H1 (cell line): ENCODE measurements around the gene IPO7. TPM values are rescaled to one million over a fixed set of nuclear protein-coding genes. Genes with fewer than 3 reads are reported as not detected.
A peak's percentile ranks its signal among the peaks of the same experiment; 100 is the strongest.

Source experiments
- CTCF ChIA-PET: fragments of 300-600 bp; sonication (Branson Sonifier 250); formaldehyde crosslinking; loops from one replicate; lab custom pipeline; 2021; ENCODE audit not compliant: partially characterized antibody; lab: Charles Lee
- POLR2A ChIA-PET: fragments of 300-600 bp; sonication (Branson Sonifier 250); formaldehyde crosslinking; loops from one replicate; lab custom pipeline; 2021; ENCODE audit warnings: inconsistent platforms; ENCODE audit not compliant: partially characterized antibody; lab: Charles Lee
- DNase-seq, 2 experiments: peaks; one replicate each; pipeline versions ENCODE4 v3.0.0 to v3.0.0-alpha.2; 2010 to 2022; ENCODE audit warnings: low spot score in 2 of 2, low read depth in 1 of 2, mixed read lengths in 1 of 2
- FAIRE-seq: peaks from 2 replicates; lab custom pipeline; 2011; peaks lifted over from hg19 to GRCh38; lab: Jason Lieb, UNC
- H2AFZ ChIP-seq: 2 replicates; pipeline ENCODE4 v1.8.1; 2012; ENCODE audit warnings: low read length, inconsistent platforms
- H2AK5ac ChIP-seq: 2 replicates; pipeline ENCODE4 v1.6.1; 2013; ENCODE audit warnings: low read depth, low read length
- H2BK120ac ChIP-seq: replicated peaks from 2 replicates; pipeline ENCODE3; 2013; ENCODE audit warnings: low read depth, low read length, inconsistent platforms
- H2BK12ac ChIP-seq: 2 replicates; pipeline ENCODE4 v1.6.1; 2013; ENCODE audit warnings: low read depth, low read length
- H2BK15ac ChIP-seq: 2 replicates; pipeline ENCODE4 v1.6.1; 2013; ENCODE audit warnings: low read length
- H2BK20ac ChIP-seq: 2 replicates; pipeline ENCODE4 v1.6.1; 2013; ENCODE audit warnings: low read length
- H2BK5ac ChIP-seq: 2 replicates; pipeline ENCODE4 v1.6.1; 2013; ENCODE audit warnings: low read depth, low read length
- H3K14ac ChIP-seq: 2 replicates; pipeline ENCODE4 v1.6.1; 2013; ENCODE audit warnings: inconsistent platforms; ENCODE audit not compliant: insufficient read length
- H3K18ac ChIP-seq: 2 replicates; pipeline ENCODE4 v1.6.1; 2013; ENCODE audit warnings: low read length; ENCODE audit errors: extremely low read depth
- H3K23ac ChIP-seq: 2 replicates; pipeline ENCODE4 v1.6.1; 2013; ENCODE audit warnings: inconsistent platforms; ENCODE audit not compliant: insufficient read length
- H3K23me2 ChIP-seq: 2 replicates; pipeline ENCODE4 v1.6.1; 2013; ENCODE audit warnings: low read depth, low read length
- H3K27ac ChIP-seq: 2 replicates; pipeline ENCODE4 v1.6.1; 2011; ENCODE audit warnings: low read depth, low read length, inconsistent platforms
- H3K27me3 ChIP-seq, 4 experiments: replicated peaks in 1 of 4; 1 replicate in 1 of 4; 2 replicates in 3 of 4; pipeline versions ENCODE4 v1.6.1 to v1.8.1; 2011 to 2013; ENCODE audit warnings: low read length in 3 of 4, mild to moderate bottlenecking in 3 of 4, inconsistent platforms in 2 of 4, mixed read lengths in 2 of 4, moderate library complexity in 1 of 4; ENCODE audit not compliant: control insufficient read depth in 3 of 4, insufficient read depth in 3 of 4; ENCODE audit errors: extremely low read depth in 1 of 4
- H3K36me3 ChIP-seq, 4 experiments: 2 replicates each; pipeline versions ENCODE4 v1.6.1 to v1.8.1; 2011 to 2013; ENCODE audit warnings: mild to moderate bottlenecking in 4 of 4, low read length in 3 of 4, moderate library complexity in 2 of 4, control low read depth in 1 of 4, inconsistent platforms in 1 of 4; ENCODE audit not compliant: insufficient read depth in 4 of 4, control insufficient read depth in 2 of 4
- H3K4ac ChIP-seq: replicated peaks from 2 replicates; pipeline ENCODE3; 2013; ENCODE audit warnings: low read length, low read depth, mixed read lengths, inconsistent platforms; ENCODE audit not compliant: insufficient read length
- H3K4me1 ChIP-seq, 4 experiments: replicated peaks in 1 of 4; 1 replicate in 1 of 4; 2 replicates in 3 of 4; pipeline versions ENCODE4 v1.6.1 to v1.8.1; 2011 to 2013; ENCODE audit warnings: low read length in 3 of 4, inconsistent platforms in 2 of 4, mixed read lengths in 1 of 4; ENCODE audit not compliant: insufficient read depth in 4 of 4, control insufficient read depth in 3 of 4
- H3K4me2 ChIP-seq, 2 experiments: 2 replicates each; pipeline versions ENCODE4 v1.6.1 to v1.8.1; 2011 to 2013; ENCODE audit warnings: low read depth in 2 of 2, low read length in 2 of 2, control low read depth in 1 of 2, inconsistent platforms in 1 of 2, mild to moderate bottlenecking in 1 of 2; ENCODE audit not compliant: insufficient read depth in 1 of 2
- H3K4me3 ChIP-seq, 4 experiments: fragments of 200-600, 300-600 bp in 1 of 4; sonication (generic), shearing (Covaris generic), sonication (Bioruptor Twin) in 1 of 4; 2 replicates each; pipeline versions ENCODE4 v1.5.1 to v1.8.1; 2011 to 2016; ENCODE audit warnings: low read length in 4 of 4, low read depth in 3 of 4, control low read depth in 2 of 4, inconsistent platforms in 2 of 4, mild to moderate bottlenecking in 2 of 4, mixed read lengths in 1 of 4, moderate library complexity in 1 of 4; ENCODE audit not compliant: insufficient read depth in 2 of 4; ENCODE audit errors: extremely low read depth in 1 of 4
- H3K56ac ChIP-seq: replicated peaks from 2 replicates; pipeline ENCODE3; 2013; ENCODE audit warnings: low read depth, mild to moderate bottlenecking, mixed read lengths, low read length, inconsistent platforms; ENCODE audit not compliant: insufficient read length
- H3K79me1 ChIP-seq: 2 replicates; pipeline ENCODE4 v1.6.1; 2013; ENCODE audit warnings: low read depth, low read length, control low read depth
- H3K79me2 ChIP-seq, 2 experiments: 2 replicates each; pipeline versions ENCODE4 v1.6.1 to v1.8.1; 2012 to 2013; ENCODE audit warnings: low read length in 2 of 2, mild to moderate bottlenecking in 2 of 2, inconsistent platforms in 1 of 2; ENCODE audit not compliant: insufficient read depth in 2 of 2, control insufficient read depth in 1 of 2
- H3K9ac ChIP-seq, 4 experiments: replicated peaks in 1 of 4; 1 replicate in 1 of 4; 2 replicates in 3 of 4; pipeline versions ENCODE4 v1.6.1 to v1.8.1; 2011 to 2013; ENCODE audit warnings: low read depth in 3 of 4, low read length in 3 of 4, control low read depth in 2 of 4, mild to moderate bottlenecking in 2 of 4, moderate library complexity in 2 of 4, inconsistent platforms in 1 of 4; ENCODE audit errors: extremely low read depth in 1 of 4
- H3K9me3 ChIP-seq, 2 experiments: 2 replicates each; pipeline versions ENCODE4 v1.6.1 to v1.8.1; 2012 to 2013; ENCODE audit warnings: mild to moderate bottlenecking in 2 of 2, moderate library complexity in 2 of 2, control low read depth in 1 of 2, inconsistent platforms in 1 of 2, low read depth in 1 of 2, low read length in 1 of 2, mixed read lengths in 1 of 2; ENCODE audit not compliant: insufficient read depth in 2 of 2
- H4K20me1 ChIP-seq, 2 experiments: replicated peaks in 1 of 2; 2 replicates each; pipeline versions ENCODE3 to v1.8.1; 2011 to 2013; ENCODE audit warnings: inconsistent platforms in 2 of 2, low read length in 2 of 2, mild to moderate bottlenecking in 1 of 2; ENCODE audit not compliant: insufficient read depth in 2 of 2, control insufficient read depth in 1 of 2
- H4K5ac ChIP-seq: 2 replicates; pipeline ENCODE4 v1.6.1; 2013; ENCODE audit warnings: low read length, low read depth, mixed read lengths, inconsistent platforms; ENCODE audit not compliant: insufficient read length
- H4K8ac ChIP-seq: 2 replicates; pipeline ENCODE4 v1.8.0; 2013; ENCODE audit warnings: mild to moderate bottlenecking, moderate library complexity, low read length, inconsistent platforms; ENCODE audit not compliant: insufficient read depth; ENCODE audit errors: extremely low read depth
- H4K91ac ChIP-seq: replicated peaks from 2 replicates; pipeline ENCODE3; 2013; ENCODE audit warnings: low read length, mixed read lengths, inconsistent platforms; ENCODE audit not compliant: insufficient read length
- BRCA1 ChIP-seq: IDR thresholded peaks from 2 replicates; pipeline ENCODE4 v1.6.1; 2012; ENCODE audit warnings: low read depth, low read length, improper control_type of control experiment
- CBX8 ChIP-seq: fragments of 300-800, 300-1000 bp; sonication (generic); IDR thresholded peaks from 2 replicates; pipeline ENCODE4 v1.7.1; 2016; ENCODE audit warnings: low read depth, low read length, borderline replicate concordance
- CHD1 ChIP-seq: IDR thresholded peaks from 2 replicates; pipeline ENCODE4 v1.6.1; 2012; ENCODE audit warnings: low read depth, low read length, improper control_type of control experiment
- KDM1A ChIP-seq: fragments of 200-600, 300-600 bp; sonication (generic); IDR thresholded peaks from 2 replicates; pipeline ENCODE4 v1.7.1; 2016; ENCODE audit warnings: mild to moderate bottlenecking, low read length, borderline replicate concordance
- POU5F1 ChIP-seq: IDR thresholded peaks from 2 replicates; pipeline ENCODE4 v1.6.1; 2011; ENCODE audit warnings: low read depth, mild to moderate bottlenecking, low read length, moderate library complexity
- polyA plus RNA-seq, 7 experiments: library from polyadenylated mRNA; depleted of rRNA in 3 of 7; stranded (reverse) in 5 of 7; unstranded in 2 of 7; fragments of >200 nt in 5 of 7; fragments of 200-250 nt in 2 of 7; gene quantifications; 1 replicate in 5 of 7; 2 replicates in 1 of 7; 4 replicates in 1 of 7; pipeline versions ENCODE4 v1.2.1 to v1.2.3, GENCODE V29; 2011 to 2013; ENCODE audit warnings: missing spikeins in 2 of 7, mixed read lengths in 2 of 7
- total RNA-seq: library from RNA; stranded (reverse); fragmentation: NEBNext Ultra II Directional; extraction: Animal tissue kit (Norgen Biotek cat#: 25700); gene quantifications from 2 replicates; pipeline ENCODE4 v1.2.1, GENCODE V29; 2021
- TF ChIP-seq, protein P1 (sequence below), 3 experiments: IDR thresholded peaks; 1 replicate in 2 of 3; 2 replicates in 1 of 3; pipeline versions ENCODE4 v1.5.1 to v1.6.1; 2011; ENCODE audit warnings: low read length in 3 of 3, mild to moderate bottlenecking in 3 of 3, inconsistent platforms in 2 of 3, low read depth in 1 of 3, moderate library complexity in 1 of 3; ENCODE audit not compliant: insufficient read depth in 1 of 3; ENCODE audit errors: control extremely low read depth in 1 of 3
- TF ChIP-seq, protein P2 (sequence below): IDR thresholded peaks from 2 replicates; pipeline ENCODE4 v1.6.1; 2012; ENCODE audit warnings: low read length, inconsistent platforms
- TF ChIP-seq, protein P3 (sequence below): IDR thresholded peaks from 2 replicates; pipeline ENCODE4 v1.6.1; 2011; ENCODE audit warnings: low read length, improper control_type of control experiment

Gene IPO7
- total and polyA plus RNA-seq, 2 of the 8 experiments (the other 6 are each of a cell fraction or from before 2014, with no cell fraction given): 45.9 to 259 TPM

DNA sequence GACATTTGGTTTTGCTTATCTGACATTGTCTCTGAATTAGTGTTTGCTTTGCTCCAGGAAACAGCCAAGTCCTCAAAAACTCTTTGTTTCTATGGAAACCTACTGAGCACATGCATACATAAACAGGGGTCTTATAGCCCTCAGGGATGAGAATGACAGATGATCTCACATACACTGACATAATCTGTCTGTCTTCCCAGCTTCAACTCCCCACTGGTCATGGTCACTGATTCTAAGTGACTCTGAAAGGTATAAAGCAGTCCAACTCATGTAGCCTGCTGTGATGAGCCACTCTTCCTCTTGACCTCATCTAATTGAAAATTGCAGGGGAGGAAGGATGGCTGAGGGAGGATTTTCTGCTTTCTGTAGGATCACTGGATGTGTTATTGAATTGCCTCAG is 89.0 kb downstream of the IPO7 start:
- peak overlapping the region in 1 of 4 experiments; percentile 9; a peak in 1 of 7 replicates for H3K9ac ChIP-seq
- POLR2A ChIA-PET: interaction anchor here (8.0 kb wide), 1 partner anchor 13 kb away, joined by 44 read pairs; the partner anchor contains the start of gene ZNF143
- TF ChIP-seq, protein P1, sequence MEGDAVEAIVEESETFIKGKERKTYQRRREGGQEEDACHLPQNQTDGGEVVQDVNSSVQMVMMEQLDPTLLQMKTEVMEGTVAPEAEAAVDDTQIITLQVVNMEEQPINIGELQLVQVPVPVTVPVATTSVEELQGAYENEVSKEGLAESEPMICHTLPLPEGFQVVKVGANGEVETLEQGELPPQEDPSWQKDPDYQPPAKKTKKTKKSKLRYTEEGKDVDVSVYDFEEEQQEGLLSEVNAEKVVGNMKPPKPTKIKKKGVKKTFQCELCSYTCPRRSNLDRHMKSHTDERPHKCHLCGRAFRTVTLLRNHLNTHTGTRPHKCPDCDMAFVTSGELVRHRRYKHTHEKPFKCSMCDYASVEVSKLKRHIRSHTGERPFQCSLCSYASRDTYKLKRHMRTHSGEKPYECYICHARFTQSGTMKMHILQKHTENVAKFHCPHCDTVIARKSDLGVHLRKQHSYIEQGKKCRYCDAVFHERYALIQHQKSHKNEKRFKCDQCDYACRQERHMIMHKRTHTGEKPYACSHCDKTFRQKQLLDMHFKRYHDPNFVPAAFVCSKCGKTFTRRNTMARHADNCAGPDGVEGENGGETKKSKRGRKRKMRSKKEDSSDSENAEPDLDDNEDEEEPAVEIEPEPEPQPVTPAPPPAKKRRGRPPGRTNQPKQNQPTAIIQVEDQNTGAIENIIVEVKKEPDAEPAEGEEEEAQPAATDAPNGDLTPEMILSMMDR (IDR thresholded peaks at IDR 0.05; ENCODE audit: control extremely low read depth in 1 of 3, insufficient read depth in 1 of 3, low read depth in 1 of 3, low read length in 3 of 3): no peak
- TF ChIP-seq KDM1A (no peak), BRCA1 (no peak), CBX8 (no peak), POU5F1 (no peak), CHD1 (no peak)
- TF ChIP-seq, protein P2, sequence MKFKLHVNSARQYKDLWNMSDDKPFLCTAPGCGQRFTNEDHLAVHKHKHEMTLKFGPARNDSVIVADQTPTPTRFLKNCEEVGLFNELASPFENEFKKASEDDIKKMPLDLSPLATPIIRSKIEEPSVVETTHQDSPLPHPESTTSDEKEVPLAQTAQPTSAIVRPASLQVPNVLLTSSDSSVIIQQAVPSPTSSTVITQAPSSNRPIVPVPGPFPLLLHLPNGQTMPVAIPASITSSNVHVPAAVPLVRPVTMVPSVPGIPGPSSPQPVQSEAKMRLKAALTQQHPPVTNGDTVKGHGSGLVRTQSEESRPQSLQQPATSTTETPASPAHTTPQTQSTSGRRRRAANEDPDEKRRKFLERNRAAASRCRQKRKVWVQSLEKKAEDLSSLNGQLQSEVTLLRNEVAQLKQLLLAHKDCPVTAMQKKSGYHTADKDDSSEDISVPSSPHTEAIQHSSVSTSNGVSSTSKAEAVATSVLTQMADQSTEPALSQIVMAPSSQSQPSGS: no peak
- TF ChIP-seq, protein P3, sequence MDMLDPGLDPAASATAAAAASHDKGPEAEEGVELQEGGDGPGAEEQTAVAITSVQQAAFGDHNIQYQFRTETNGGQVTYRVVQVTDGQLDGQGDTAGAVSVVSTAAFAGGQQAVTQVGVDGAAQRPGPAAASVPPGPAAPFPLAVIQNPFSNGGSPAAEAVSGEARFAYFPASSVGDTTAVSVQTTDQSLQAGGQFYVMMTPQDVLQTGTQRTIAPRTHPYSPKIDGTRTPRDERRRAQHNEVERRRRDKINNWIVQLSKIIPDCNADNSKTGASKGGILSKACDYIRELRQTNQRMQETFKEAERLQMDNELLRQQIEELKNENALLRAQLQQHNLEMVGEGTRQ: no peak

More for the DNA sequence above, 89.0 kb downstream of the IPO7 start:
- no peak overlapping the region for H2BK120ac ChIP-seq
- H3K4me1 ChIP-seq: no peaks in the 10 kb centered on the region
- H2AK5ac ChIP-seq: no peak overlapping the region
- CTCF ChIA-PET: interaction anchor here (1.6 to 2.1 kb wide), 2 partner anchors 34 to 336 kb away, joined by 4 to 8 read pairs; no protein-coding TSS in a partner anchor
- no peaks in the 10 kb centered on the region; the same call in 1 of the 2 replicates for H3K23me2 ChIP-seq
- no peak overlapping the region for H2AFZ ChIP-seq
- no peak overlapping the region for H3K27ac ChIP-seq
- H3K18ac ChIP-seq: no peak overlapping the region
- H4K5ac ChIP-seq: no peak overlapping the region
- H3K36me3 ChIP-seq: peaks cover 8 to 43% (median 26%) of the 10 kb centered on the region in 4 experiments
- no peak overlapping the region for H2BK5ac ChIP-seq
- H3K4me2 ChIP-seq: no peak overlapping the region
- no peak overlapping the region for H3K56ac ChIP-seq
- no peak overlapping the region for H2BK15ac ChIP-seq
- H3K79me1 ChIP-seq: 0 out of 2 replicates have a peak, but pooled peaks cover 2% of the 10 kb centered on the region
- no peak overlapping the region for H3K14ac ChIP-seq
- peaks cover 0 to 22% of the 10 kb centered on the region in 2 experiments; a peak in 3 of 4 replicates for H3K79me2 ChIP-seq
- H3K27me3 ChIP-seq: no peaks in the 10 kb centered on the region
- FAIRE-seq (no peak), DNase-seq (no peak)
- peaks cover 0 to 3% of the 10 kb centered on the region in 2 experiments for H4K20me1 ChIP-seq
- no peaks in the 10 kb centered on the region for H3K9me3 ChIP-seq
- H3K4me3 ChIP-seq: no peak overlapping the region
- no peak overlapping the region for H4K91ac ChIP-seq
- H2BK12ac ChIP-seq: no peak overlapping the region
- no peak overlapping the region for H3K4ac ChIP-seq
- no peak overlapping the region for H2BK20ac ChIP-seq
- H4K8ac ChIP-seq: no peak overlapping the region; the same call in 1 of the 2 replicates
- H3K23ac ChIP-seq: no peak overlapping the region
